Hepatocyte (in vitro differentiated cells): ENCODE measurements around the gene HDAC5. TPM values are rescaled to one million over a fixed set of nuclear protein-coding genes. Genes with fewer than 3 reads are reported as not detected.

ENCODE experiments used
- DNase-seq: peaks from one replicate; pipeline ENCODE4 v3.0.0-alpha.2; 2016; ENCODE audit warnings: low spot score
- H2AFZ ChIP-seq: fragments of 200-600 bp; sonication (generic); 2 replicates; pipeline ENCODE4 v1.6.0; 2016; ENCODE audit warnings: antibody characterized with exemption, mild to moderate bottlenecking
- H3K27ac ChIP-seq: fragments of 200-600 bp; sonication (generic); 2 replicates; pipeline ENCODE4 v1.5.1; 2016; ENCODE audit warnings: mild to moderate bottlenecking
- H3K27me3 ChIP-seq: fragments of 200-600 bp; sonication (generic); 2 replicates; pipeline ENCODE4 v1.6.1; 2016
- H3K36me3 ChIP-seq: fragments of 200-600 bp; sonication (generic); replicated peaks from 2 replicates; pipeline ENCODE4 v1.5.1; 2016; ENCODE audit warnings: low read depth; ENCODE audit not compliant: insufficient read depth
- H3K4me1 ChIP-seq: fragments of 200-600 bp; sonication (generic); 2 replicates; pipeline ENCODE4 v1.5.1; 2016; ENCODE audit warnings: mild to moderate bottlenecking, moderate library complexity; ENCODE audit not compliant: insufficient read depth
- H3K4me2 ChIP-seq: fragments of 200-600 bp; sonication (generic); 2 replicates; pipeline ENCODE4 v1.6.0; 2016
- H3K4me3 ChIP-seq: fragments of 200-600 bp; sonication (generic); 2 replicates; pipeline ENCODE4 v1.5.1; 2016; ENCODE audit warnings: mild to moderate bottlenecking
- H3K79me2 ChIP-seq: fragments of 200-600 bp; sonication (generic); 2 replicates; pipeline ENCODE4 v1.6.0; 2017; ENCODE audit warnings: mild to moderate bottlenecking
- H3K9me2 ChIP-seq: fragments of 200-600 bp; sonication (generic); replicated peaks from 2 replicates; pipeline ENCODE4 v1.6.0; 2017; ENCODE audit warnings: mild to moderate bottlenecking; ENCODE audit not compliant: insufficient read depth
- H3K9me3 ChIP-seq: fragments of 200-600 bp; sonication (generic); 2 replicates; pipeline ENCODE4 v1.5.1; 2016; ENCODE audit warnings: low read depth, mild to moderate bottlenecking
- H4K20me1 ChIP-seq: fragments of 200-600 bp; sonication (generic); 2 replicates; pipeline ENCODE4 v1.6.0; 2016; ENCODE audit warnings: mild to moderate bottlenecking; ENCODE audit not compliant: insufficient read depth, poor library complexity, severe bottlenecking
- EZH2 ChIP-seq: fragments of 200-600 bp; sonication (generic); IDR thresholded peaks from 2 replicates; pipeline ENCODE4 v1.6.1; 2016; ENCODE audit warnings: antibody characterized with exemption, mild to moderate bottlenecking, borderline replicate concordance
- EZH2phosphoT487 ChIP-seq: fragments of 200-600 bp; sonication (generic); IDR thresholded peaks from one replicate; pipeline ENCODE4 v1.6.1; 2018; ENCODE audit warnings: antibody characterized with exemption, mild to moderate bottlenecking, low read depth, moderate library complexity; ENCODE audit not compliant: unreplicated experiment, severe bottlenecking
- WGBS: methylation state at CpG from one replicate; pipeline ENCODE4 v1.1.6; 2016; ENCODE audit warnings: low lambda C conversion rate; ENCODE audit errors: missing lambda C conversion rate; 5-methylcytosine and 5-hydroxymethylcytosine counted together
- polyA plus RNA-seq: library from polyadenylated mRNA; unstranded; fragments of >200 nt; fragmentation: Nextera tagmentation; extraction: Ambion mirVana; gene quantifications from 2 replicates; pipeline ENCODE4 v1.2.1, GENCODE V29; 2016
- total RNA-seq: library from RNA; depleted of rRNA; stranded (reverse); fragments of >200 nt; gene quantifications from 2 replicates; pipeline ENCODE4 v1.2.3, GENCODE V29; 2014
- TF ChIP-seq, protein P1 (sequence below): fragments of 200-600 bp; sonication (generic); IDR thresholded peaks from 2 replicates; pipeline ENCODE4 v1.5.1; 2016; ENCODE audit warnings: antibody characterized with exemption, mild to moderate bottlenecking; ENCODE audit not compliant: poor library complexity

Gene HDAC5
- total and polyA plus RNA-seq, 2 experiments from 2014 or later = 33.9 to 42.7 TPM

DNA sequence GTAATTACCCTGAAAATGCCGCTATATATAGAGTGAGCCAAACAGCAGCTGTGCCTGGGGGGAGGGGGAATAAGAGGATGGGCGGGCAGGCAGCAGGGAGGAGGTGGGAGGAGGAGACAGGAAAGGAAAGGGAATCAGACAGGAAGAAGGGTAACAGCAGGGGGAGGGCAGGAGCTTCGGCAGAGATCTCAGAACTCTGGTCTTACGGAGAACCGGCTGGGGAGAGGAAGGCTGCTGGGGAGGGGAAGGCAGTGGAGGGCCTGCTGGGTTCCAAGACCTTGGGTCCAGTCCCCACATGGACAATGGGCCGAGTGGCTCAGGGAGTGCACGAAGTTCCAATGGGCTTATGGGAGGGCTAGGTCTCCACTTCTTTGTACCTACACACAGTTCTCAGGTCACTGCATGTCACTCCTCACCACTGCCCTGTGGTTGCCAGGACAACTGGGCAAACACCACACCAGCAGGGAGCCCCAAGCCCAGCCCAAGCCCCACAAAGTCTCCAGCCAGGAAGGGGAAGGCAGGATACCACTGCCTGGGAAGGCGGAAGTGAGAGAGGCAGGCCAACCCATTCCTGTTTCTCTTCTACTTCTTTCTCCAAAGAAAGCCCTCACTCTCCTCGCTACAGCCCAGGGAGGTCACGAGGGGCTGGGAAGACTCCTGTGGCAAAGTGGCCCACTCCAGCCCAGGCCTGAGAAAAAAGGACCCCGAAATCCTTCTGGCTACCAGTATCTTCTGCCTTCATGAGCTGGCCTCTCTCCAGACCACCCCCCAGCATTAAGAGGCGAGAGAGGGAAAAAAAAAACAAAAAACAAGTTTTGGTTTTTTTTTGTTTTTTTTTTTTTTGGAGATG, 27.6 kb downstream of the HDAC5 start:
- Histone ChIP-seq H3K9me3 (no peaks in the 10 kb centered on the region), H3K36me3 (no peaks in the 10 kb centered on the region), H3K4me1 (peaks cover 21% of the 10 kb centered on the region), H3K9me2 (no peaks in the 10 kb centered on the region), H3K27ac (peak overlapping the region; percentile 99), H3K79me2 (peaks cover 3% of the 10 kb centered on the region), H3K4me2 (peak overlapping the region; percentile 71), H4K20me1 (no peaks in the 10 kb centered on the region), H2AFZ (no peak overlapping the region), H3K27me3 (no peaks in the 10 kb centered on the region), H3K4me3 (no peak overlapping the region)
- peak; percentile 92 for DNase-seq
- WGBS = 21% methylated on average over 12 of the region's 12 CpGs
- no peak for TF ChIP-seq EZH2
- TF ChIP-seq, protein P1, sequence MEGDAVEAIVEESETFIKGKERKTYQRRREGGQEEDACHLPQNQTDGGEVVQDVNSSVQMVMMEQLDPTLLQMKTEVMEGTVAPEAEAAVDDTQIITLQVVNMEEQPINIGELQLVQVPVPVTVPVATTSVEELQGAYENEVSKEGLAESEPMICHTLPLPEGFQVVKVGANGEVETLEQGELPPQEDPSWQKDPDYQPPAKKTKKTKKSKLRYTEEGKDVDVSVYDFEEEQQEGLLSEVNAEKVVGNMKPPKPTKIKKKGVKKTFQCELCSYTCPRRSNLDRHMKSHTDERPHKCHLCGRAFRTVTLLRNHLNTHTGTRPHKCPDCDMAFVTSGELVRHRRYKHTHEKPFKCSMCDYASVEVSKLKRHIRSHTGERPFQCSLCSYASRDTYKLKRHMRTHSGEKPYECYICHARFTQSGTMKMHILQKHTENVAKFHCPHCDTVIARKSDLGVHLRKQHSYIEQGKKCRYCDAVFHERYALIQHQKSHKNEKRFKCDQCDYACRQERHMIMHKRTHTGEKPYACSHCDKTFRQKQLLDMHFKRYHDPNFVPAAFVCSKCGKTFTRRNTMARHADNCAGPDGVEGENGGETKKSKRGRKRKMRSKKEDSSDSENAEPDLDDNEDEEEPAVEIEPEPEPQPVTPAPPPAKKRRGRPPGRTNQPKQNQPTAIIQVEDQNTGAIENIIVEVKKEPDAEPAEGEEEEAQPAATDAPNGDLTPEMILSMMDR = no peak
- TF ChIP-seq EZH2phosphoT487 = no peak

DNA sequence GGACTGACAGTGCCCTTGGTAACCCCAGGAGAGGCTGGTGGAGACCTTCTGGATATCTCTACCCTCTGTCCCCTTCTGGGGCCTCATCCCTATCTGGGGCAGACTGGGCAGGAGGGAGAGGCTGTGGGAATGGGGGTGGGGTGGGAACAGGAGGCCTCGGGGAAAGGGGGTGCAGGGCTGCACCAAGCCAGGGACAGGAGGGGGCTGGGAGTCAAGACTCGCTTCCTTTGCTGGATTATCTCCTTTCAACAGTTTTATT, 28.1 kb downstream of the HDAC5 start:
- Histone ChIP-seq H3K79me2 (peaks cover 3% of the 10 kb centered on the region), H3K9me2 (no peaks in the 10 kb centered on the region), H3K9me3 (no peaks in the 10 kb centered on the region), H3K4me3 (no peak overlapping the region), H3K4me1 (peaks cover 21% of the 10 kb centered on the region), H2AFZ (no peak overlapping the region), H4K20me1 (no peaks in the 10 kb centered on the region), H3K27me3 (no peaks in the 10 kb centered on the region), H3K4me2 (peak overlapping the region; percentile 71), H3K27ac (peak overlapping the region; percentile 99), H3K36me3 (no peaks in the 10 kb centered on the region)
- DNase-seq = no peak
- TF ChIP-seq EZH2phosphoT487 (no peak), EZH2 (no peak)
- TF ChIP-seq, protein P1 = no peak
- 0% methylated on average over 1 of the region's 2 CpGs for WGBS

DNA sequence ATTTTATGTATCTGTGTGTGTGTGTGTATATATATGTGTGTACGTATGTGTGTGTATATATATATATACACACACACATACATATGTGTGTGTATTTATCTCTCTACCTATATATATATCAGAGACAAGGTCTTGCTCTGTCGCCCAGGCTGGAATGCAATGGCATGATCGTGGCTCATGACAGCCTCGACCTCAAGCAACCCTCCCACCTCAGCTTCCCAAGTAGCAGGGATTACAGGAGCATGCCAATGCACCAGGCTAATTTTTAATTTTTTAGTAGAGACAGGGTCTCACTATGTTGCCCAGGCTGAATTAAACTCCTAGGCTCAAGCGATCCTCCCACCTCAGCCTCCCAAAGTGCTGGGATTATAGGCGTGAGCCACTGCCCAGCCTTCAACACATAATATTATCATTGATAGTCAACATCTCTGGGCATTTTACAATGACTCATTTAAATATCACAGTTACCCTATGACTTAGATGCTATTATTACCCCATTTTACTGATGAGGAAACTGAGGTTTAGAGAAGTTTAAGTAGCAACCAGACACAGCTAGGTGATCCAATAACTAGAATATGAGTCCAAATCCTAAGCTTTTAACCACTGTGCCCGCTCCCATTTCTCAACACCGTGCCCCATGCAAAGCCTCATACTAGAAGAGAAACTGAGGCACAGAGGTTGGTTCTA, 28.6 kb downstream of the HDAC5 start:
- TF ChIP-seq EZH2 = no peak
- no peak for TF ChIP-seq EZH2phosphoT487
- TF ChIP-seq, protein P1 = no peak
- no peaks in the 10 kb centered on the region for H4K20me1 ChIP-seq
- DNase-seq = no peak
- no peaks in the 10 kb centered on the region for H3K36me3 ChIP-seq
- no peaks in the 10 kb centered on the region for H3K27me3 ChIP-seq
- no peak overlapping the region for H3K4me3 ChIP-seq
- no peak overlapping the region for H2AFZ ChIP-seq
- peak overlapping the region; percentile 99 for H3K27ac ChIP-seq
- no peaks in the 10 kb centered on the region for H3K9me2 ChIP-seq
- 91% methylated on average over 8 of the region's 8 CpGs for WGBS
- H3K4me2 ChIP-seq = peak overlapping the region; percentile 71
- H3K79me2 ChIP-seq = peaks cover 3% of the 10 kb centered on the region
- H3K9me3 ChIP-seq = no peaks in the 10 kb centered on the region
- peaks cover 21% of the 10 kb centered on the region for H3K4me1 ChIP-seq
